Aorta (tissue), 5 donors: ENCODE data around the gene NOC3L. TPM values are rescaled to one million over a fixed set of nuclear protein-coding genes. Genes with fewer than 3 reads are reported as not detected.
A peak's percentile ranks its signal among the peaks of the same experiment; 100 is the strongest.

ENCODE experiments used
- ATAC-seq: fragments of 200-7000 bp; cut with Tn5 transposase; one replicate; pipeline ENCODE4 v1.9.1; 2022; ENCODE audit warnings: moderate library complexity; ENCODE audit not compliant: low FRiP score
- DNase-seq, 2 donors: peaks; one replicate each; pipeline ENCODE4 v3.0.0-alpha.2; 2020
- H3K27ac ChIP-seq, 2 donors: one replicate each; pipeline ENCODE4 v1.5.1; 2013; ENCODE audit warnings: low read length in 2 of 2, mild to moderate bottlenecking in 2 of 2, moderate library complexity in 2 of 2, control low read depth in 1 of 2, inconsistent platforms in 1 of 2, low read depth in 1 of 2
- H3K27me3 ChIP-seq, 2 donors: one replicate each; pipeline ENCODE4 v1.6.1; 2013; ENCODE audit warnings: control low read depth in 1 of 2, low read length in 1 of 2, mild to moderate bottlenecking in 1 of 2, moderate library complexity in 1 of 2; ENCODE audit not compliant: insufficient read depth in 2 of 2, control insufficient read depth in 1 of 2
- H3K36me3 ChIP-seq, 2 donors: one replicate each; pipeline ENCODE4 v1.6.1; 2013; ENCODE audit warnings: control low read depth in 1 of 2, low read length in 1 of 2, mild to moderate bottlenecking in 1 of 2; ENCODE audit not compliant: insufficient read depth in 2 of 2, control insufficient read depth in 1 of 2
- H3K4me1 ChIP-seq, 2 donors: one replicate each; pipeline ENCODE4 v1.6.1; 2013; ENCODE audit warnings: low read length in 2 of 2, control low read depth in 1 of 2, mild to moderate bottlenecking in 1 of 2, moderate library complexity in 1 of 2; ENCODE audit not compliant: insufficient read depth in 2 of 2, control insufficient read depth in 1 of 2
- H3K4me3 ChIP-seq, 2 donors: one replicate each; pipeline ENCODE4 v1.5.1; 2013; ENCODE audit warnings: low read length in 2 of 2, control low read depth in 1 of 2, mild to moderate bottlenecking in 1 of 2
- H3K9me3 ChIP-seq: one replicate; pipeline ENCODE4 v1.6.1; 2013; ENCODE audit warnings: mild to moderate bottlenecking, low read length; ENCODE audit not compliant: control insufficient read depth
- WGBS, 2 donors: extraction: QIAGEN DNeasy Blood & Tissue Kit; methylation state at CpG; one replicate each; pipeline ENCODE4 v1.1.7; 2013; 5-methylcytosine and 5-hydroxymethylcytosine counted together
- intact Hi-C, 2 donors: fragments of 100-400 bp; cut with DNase I; formaldehyde crosslinking; loops; one replicate each; pipeline versions ENCODE4 v1.14.2 to v1.15.0; 2022
- polyA plus RNA-seq, 2 donors: library from polyadenylated mRNA; stranded (reverse); fragments of 200-250 nt; gene quantifications; one replicate each; pipeline ENCODE4 v1.2.3, GENCODE V29; 2013
- total RNA-seq, 2 donors: library from RNA; stranded (reverse); fragmentation: NEBNext Ultra II Directional; extraction: Animal tissue kit (Norgen Biotek cat#: 25700); gene quantifications; one replicate each; pipeline ENCODE4 v1.2.1, GENCODE V29; 2021
- donor health status: healthy with polysubstance abuse.
- donor health status: Bipolar disorder and iron deficiency.
- donor health status: DM: no; HTN: no; CAD: no.
- donor health status: DM: no; HTN: no; CAD: no.
- donor health status: DM: yes; HTN: yes; CAD: no.

NOC3L gene
- total and polyA plus RNA-seq, 4 donors = 3.6 to 17.6 (median 10.7) TPM

GRCh38 chr10:94300042-94300441 is 62.7 kb downstream of the NOC3L start:
- intact Hi-C loops = no loop called here
- H3K36me3 ChIP-seq = peaks cover 2 to 3% of the 10 kb centered on the region in 2 donors
- ATAC-seq = no peak

DNA sequence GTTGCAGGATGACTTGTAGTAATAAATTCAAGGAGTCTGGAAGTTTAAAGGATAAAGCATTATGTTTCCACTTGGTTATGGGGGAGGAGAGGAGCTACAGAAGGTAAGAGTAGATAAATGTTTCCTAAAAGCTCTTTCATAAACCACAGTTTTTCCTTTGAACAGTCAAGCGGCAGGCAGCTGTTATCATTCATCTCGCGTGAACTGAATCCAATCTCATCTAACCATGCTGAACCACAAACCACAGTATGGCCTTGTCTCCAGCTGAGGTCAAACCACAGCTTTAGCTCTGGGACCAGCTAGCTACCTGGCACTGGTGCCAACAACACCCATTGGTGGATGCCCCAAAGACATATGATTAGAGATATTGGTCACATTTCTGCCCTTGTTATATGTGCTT is 63.3 kb downstream of the NOC3L start:
- Histone ChIP-seq H3K36me3 (peaks cover 2 to 3% of the 10 kb centered on the region in 2 donors), H3K9me3 (no peaks in the 10 kb centered on the region), H3K4me1 (no peaks in the 10 kb centered on the region), H3K4me3 (no peak overlapping the region), H3K27me3 (no peaks in the 10 kb centered on the region), H3K27ac (no peak overlapping the region)
- no peak for ATAC-seq
- DNase-seq = no peak
- 81 to 86% methylated on average over 3 of the region's 3 CpGs for WGBS, 2 donors
- intact Hi-C loops = no loop called here

More at GRCh38 chr10:94300042-94300441, 62.7 kb downstream of the NOC3L start:
- H3K27me3 ChIP-seq = no peaks in the 10 kb centered on the region
- no peak overlapping the region for H3K4me3 ChIP-seq
- H3K9me3 ChIP-seq = no peaks in the 10 kb centered on the region
- WGBS, 2 donors = 95 to 96% methylated on average over 3 of the region's 3 CpGs
- DNase-seq = no peak
- H3K4me1 ChIP-seq = no peaks in the 10 kb centered on the region
- no peak overlapping the region for H3K27ac ChIP-seq

DNA sequence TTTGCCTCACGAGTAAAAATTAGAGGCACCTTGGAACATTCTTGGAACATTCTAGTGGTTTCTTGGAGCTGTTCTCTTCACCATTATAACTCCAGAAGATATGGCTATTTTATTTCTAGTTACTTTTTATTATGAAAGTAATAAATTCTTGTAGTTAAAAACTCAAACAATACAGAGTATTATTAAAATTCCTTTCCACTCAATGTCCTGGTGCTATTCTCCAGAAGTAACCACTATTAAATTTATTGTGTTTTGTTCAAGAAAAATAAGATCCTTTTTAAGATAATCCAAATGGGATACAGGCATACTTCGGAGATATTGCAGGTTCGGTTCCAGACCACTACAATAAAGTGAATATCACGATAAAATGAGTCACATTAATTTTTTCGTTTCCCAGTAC is 68.6 kb downstream of the NOC3L start:
- Histone ChIP-seq H3K36me3 (peaks cover 2 to 3% of the 10 kb centered on the region in 2 donors), H3K9me3 (no peaks in the 10 kb centered on the region), H3K27ac (no peak overlapping the region), H3K27me3 (no peaks in the 10 kb centered on the region), H3K4me1 (no peaks in the 10 kb centered on the region), H3K4me3 (no peak overlapping the region)
- ATAC-seq = no peak
- intact Hi-C loops = no loop called here
- no peak for DNase-seq
- 66 to 70% methylated on average over 5 of the region's 5 CpGs for WGBS, 2 donors

DNA sequence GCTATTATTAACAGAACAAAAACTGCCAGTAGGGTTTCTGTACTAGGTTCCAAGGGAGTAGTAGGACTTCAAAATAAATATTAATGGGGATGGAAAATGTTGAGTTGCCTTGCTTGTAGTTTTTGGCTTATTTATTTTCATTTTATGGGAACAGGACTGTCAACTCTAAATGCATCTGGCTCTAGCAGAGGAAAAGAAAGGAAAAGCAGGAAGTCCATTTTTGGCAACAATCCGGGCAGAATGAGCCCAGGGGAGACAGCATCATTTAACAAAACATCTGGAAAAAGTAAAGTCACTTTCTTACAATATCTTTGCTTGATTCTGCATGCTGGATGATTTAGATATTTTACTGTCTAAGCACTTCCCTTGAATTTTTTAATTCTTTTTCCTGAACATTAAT is 69.4 kb downstream of the NOC3L start:
- peaks cover under 1 to 2% of the 10 kb centered on the region in 2 donors for H3K36me3 ChIP-seq
- DNase-seq (peak in 1 of 2 donors; percentile 54), ATAC-seq (peak; percentile 58)
- H3K27ac ChIP-seq = no peak overlapping the region
- intact Hi-C loops = no loop called here
- H3K9me3 ChIP-seq = no peaks in the 10 kb centered on the region
- H3K4me1 ChIP-seq = no peaks in the 10 kb centered on the region
- no peaks in the 10 kb centered on the region for H3K27me3 ChIP-seq
- no peak overlapping the region for H3K4me3 ChIP-seq
- 0 to 3% methylated on average over 1 of the region's 1 CpG for WGBS, 2 donors

DNA sequence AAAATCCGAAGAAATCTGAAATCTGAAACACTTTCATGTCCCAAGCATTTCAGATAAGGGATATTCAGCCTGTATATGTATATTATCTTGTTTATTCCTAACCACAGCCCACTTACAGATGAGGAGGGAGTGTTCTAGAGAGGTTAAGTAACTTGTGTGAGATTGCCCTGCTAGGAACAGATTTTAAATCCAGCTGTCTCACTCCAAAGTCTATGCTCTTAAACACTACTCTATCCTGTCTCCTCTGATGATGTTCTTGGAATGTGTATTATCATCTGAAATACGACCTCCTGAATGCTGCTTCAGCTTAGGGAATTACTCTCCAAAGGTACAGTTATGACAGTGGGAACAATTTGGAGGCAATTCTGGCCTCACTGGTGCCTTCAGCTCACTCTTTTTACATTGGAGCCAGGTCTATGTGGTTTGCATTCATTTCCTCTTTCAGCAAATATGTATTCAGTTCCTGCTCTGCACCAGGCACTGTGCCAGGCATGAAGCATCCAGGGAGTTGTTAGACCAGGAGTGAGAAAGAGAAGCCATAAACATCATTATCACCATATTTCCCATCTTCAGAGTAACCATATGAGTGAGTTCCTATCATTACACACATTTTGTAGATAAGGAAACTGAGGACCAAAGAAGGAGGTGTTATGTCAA is 70.2 kb downstream of the NOC3L start:
- DNase-seq (peak in 1 of 2 donors; percentile 85), ATAC-seq (peak; percentile 34)
- Histone ChIP-seq H3K27me3 (no peaks in the 10 kb centered on the region), H3K27ac (no peak overlapping the region), H3K36me3 (peaks cover 0 to 2% of the 10 kb centered on the region in 2 donors), H3K4me1 (no peaks in the 10 kb centered on the region), H3K9me3 (no peaks in the 10 kb centered on the region), H3K4me3 (no peak overlapping the region)
- WGBS, 2 donors = 76 to 77% methylated on average over 2 of the region's 2 CpGs
- intact Hi-C loops = no loop called here

- intact Hi-C loops = no loop called here
- WGBS, 2 donors = 96 to 98% methylated on average over 2 of the region's 2 CpGs
- ATAC-seq (no peak), DNase-seq (no peak)
- H3K36me3 ChIP-seq = peaks cover 4 to 8% of the 10 kb centered on the region in 2 donors
- H3K4me3 ChIP-seq = no peak overlapping the region
- H3K9me3 ChIP-seq = no peaks in the 10 kb centered on the region
- H3K27ac ChIP-seq = no peak overlapping the region
- H3K27me3 ChIP-seq = no peaks in the 10 kb centered on the region
- no peaks in the 10 kb centered on the region for H3K4me1 ChIP-seq
These were observed 74.2 kb downstream of the NOC3L start for GRCh38 chr10:94288361-94289101.

GRCh38 chr10:94287336-94287735 is 75.4 kb downstream of the NOC3L start:
- Histone ChIP-seq H3K9me3 (no peaks in the 10 kb centered on the region), H3K4me1 (no peaks in the 10 kb centered on the region), H3K4me3 (no peak overlapping the region), H3K36me3 (peaks cover 5 to 8% of the 10 kb centered on the region in 2 donors), H3K27me3 (no peaks in the 10 kb centered on the region), H3K27ac (no peak overlapping the region)
- ATAC-seq = no peak
- no peak for DNase-seq
- intact Hi-C loops = no loop called here
- WGBS, 2 donors = 71 to 75% methylated on average over 3 of the region's 3 CpGs

DNA sequence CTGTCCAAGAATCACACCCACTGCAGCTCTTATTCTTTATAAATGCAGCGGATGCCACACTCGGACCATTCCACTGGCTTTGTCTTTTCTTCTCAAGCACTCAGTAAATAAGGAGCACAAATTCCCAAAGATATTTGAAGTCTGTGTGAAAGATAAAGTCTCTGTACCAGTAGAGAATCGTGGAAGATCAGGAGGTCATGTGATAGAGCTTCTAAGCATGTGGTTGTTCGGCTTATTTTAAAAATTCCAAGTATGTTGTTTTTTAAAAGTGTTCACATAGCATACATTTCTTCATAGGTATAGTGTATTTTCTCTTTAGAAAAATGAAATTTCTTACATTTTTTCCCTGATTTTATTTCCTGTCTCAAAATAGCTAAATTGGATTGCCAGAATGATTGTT is 75.8 kb downstream of the NOC3L start:
- ATAC-seq = no peak
- H3K9me3 ChIP-seq = no peaks in the 10 kb centered on the region
- no peak overlapping the region for H3K27ac ChIP-seq
- H3K36me3 ChIP-seq = peaks cover 5 to 8% of the 10 kb centered on the region in 2 donors
- no peaks in the 10 kb centered on the region for H3K27me3 ChIP-seq
- DNase-seq = no peak
- no peak overlapping the region for H3K4me3 ChIP-seq
- 52 to 62% methylated on average over 4 of the region's 4 CpGs for WGBS, 2 donors
- no peaks in the 10 kb centered on the region for H3K4me1 ChIP-seq
- intact Hi-C loops = no loop called here

GRCh38 chr10:94285271-94285670 is 77.5 kb downstream of the NOC3L start:
- peaks cover 5 to 9% of the 10 kb centered on the region in 2 donors for H3K36me3 ChIP-seq
- no peaks in the 10 kb centered on the region for H3K4me1 ChIP-seq
- DNase-seq (no peak), ATAC-seq (no peak)
- no peaks in the 10 kb centered on the region for H3K9me3 ChIP-seq
- WGBS, 2 donors = 96 to 97% methylated on average over 7 of the region's 7 CpGs
- no peak overlapping the region for H3K27ac ChIP-seq
- H3K4me3 ChIP-seq = no peak overlapping the region
- no peaks in the 10 kb centered on the region for H3K27me3 ChIP-seq
- intact Hi-C loops = no loop called here
